K562 (cell line): ENCODE data around the gene TSGA10IP. TPM values are rescaled to one million over a fixed set of nuclear protein-coding genes. Genes with fewer than 3 reads are reported as not detected.
A peak's percentile ranks its signal among the peaks of the same experiment; 100 is the strongest.

Experiments used
- CTBP1 ChIP-seq: fragments of 450-650 bp; IDR thresholded peaks from 2 replicates; pipeline ENCODE4 v1.6.1; 2016; ENCODE audit warnings: borderline replicate concordance
- ETV1 ChIP-seq: fragments of 450-650 bp; conservative IDR thresholded peaks from 2 replicates; pipeline ENCODE4 v1.6.1; 2016; ENCODE audit warnings: missing genetic modification characterization, control low read depth, low read depth, missing compliant biosample characterization
- GABPB1 ChIP-seq: sonication (generic); formaldehyde crosslinking; IDR thresholded peaks from 2 replicates; pipeline ENCODE4 v1.8.0; 2022; ENCODE audit warnings: mild to moderate bottlenecking, missing genetic modification reagents
- L3MBTL2 ChIP-seq: fragments of 450-650 bp; IDR thresholded peaks from 2 replicates; pipeline ENCODE4 v1.6.1; 2016; ENCODE audit warnings: mild to moderate bottlenecking, moderate library complexity
- MAX ChIP-seq: sonication (generic); formaldehyde crosslinking; IDR thresholded peaks from 2 replicates; pipeline ENCODE4 v1.9.0; 2022; ENCODE audit warnings: mild to moderate bottlenecking, missing genetic modification reagents
- MTA3 ChIP-seq: fragments of 450-650 bp; formaldehyde crosslinking; IDR thresholded peaks from 2 replicates; pipeline ENCODE4 v1.6.1; 2017; ENCODE audit warnings: mild to moderate bottlenecking, borderline replicate concordance
- PPARD ChIP-seq: fragments of 250-450 bp; sonication (Bioruptor Pico); IDR thresholded peaks from 2 replicates; pipeline ENCODE4 v1.8.0; 2022; ENCODE audit warnings: inconsistent platforms, mild to moderate bottlenecking, moderate library complexity
- ZBTB11 ChIP-seq, 3 experiments: fragments of 200-800 bp in 1 of 3; fragments of 250-450 bp in 1 of 3; fragments of 450-650 bp in 1 of 3; sonication (Bioruptor Pico) in 1 of 3; sonication (Bioruptor generic) in 1 of 3; formaldehyde crosslinking in 1 of 3; IDR thresholded peaks; 2 replicates each; pipeline versions ENCODE4 v1.6.1 to v1.8.0; 2016 to 2022; ENCODE audit warnings: mild to moderate bottlenecking in 2 of 3, missing genetic modification characterization in 2 of 3, missing compliant biosample characterization in 1 of 3, moderate library complexity in 1 of 3
- ZNF431 ChIP-seq: sonication (generic); formaldehyde crosslinking; IDR thresholded peaks from 2 replicates; pipeline ENCODE4 v1.8.0; 2022; ENCODE audit warnings: mild to moderate bottlenecking, missing genetic modification reagents
- ZNF609 ChIP-seq: sonication (generic); formaldehyde crosslinking; IDR thresholded peaks from 2 replicates; pipeline ENCODE4 v1.8.1; 2023; ENCODE audit warnings: missing genetic modification reagents, mild to moderate bottlenecking, borderline replicate concordance
- polyA plus RNA-seq, 8 experiments: library from polyadenylated mRNA; depleted of rRNA in 4 of 8; stranded (reverse) in 5 of 8; unstranded in 3 of 8; fragments of >200 nt; fragmentation: Nextera tagmentation in 2 of 8; fragmentation: Illumina TruSeq in 1 of 8; extraction: Ambion mirVana in 2 of 8; extraction: Trizol in 1 of 8; gene quantifications; 2 replicates each; pipeline versions ENCODE4 v1.2.1 to v1.2.3, GENCODE V29; 2011 to 2014; ENCODE audit warnings: inconsistent platforms in 1 of 8, missing spikeins in 1 of 8
- total RNA-seq, 7 experiments: library from RNA; depleted of rRNA in 6 of 7; stranded (reverse); fragments of >200 nt in 6 of 7; fragmentation: Illumina TruSeq in 2 of 7; extraction: Trizol in 2 of 7; gene quantifications; 2 replicates each; pipeline versions ENCODE4 v1.2.1 to v1.2.3, GENCODE V29; 2011 to 2021; ENCODE audit warnings: low replicate concordance in 1 of 7

TSGA10IP gene
- total and polyA plus RNA-seq, 9 of the 15 experiments (the other 6 are each of a cell fraction or from before 2014, with no cell fraction given): not detected

- TF ChIP-seq ZNF431 (0 out of 2 replicates have a peak, but pooled peaks have one; percentile 52), ETV1 (tag) (peak; percentile 84), ZBTB11 (CRISPR knock-in tag; IDR thresholded peaks at IDR 0.05) (peak in 1 of 3 experiments; percentile 46; a peak in 2 of 6 replicates), GABPB1 (CRISPR knock-in tag) (0 out of 2 replicates have a peak, but pooled peaks have one; percentile 57), ZNF609 (CRISPR knock-in tag) (no peak), MTA3 (0 out of 2 replicates have a peak, but pooled peaks have one; percentile 21), CTBP1 (peak; percentile 65; the same call in 1 of the 2 replicates), L3MBTL2 (peak; percentile 82; the same call in 1 of the 2 replicates), PPARD (no peak), MAX (CRISPR knock-in tag) (peak; percentile 13; the same call in 1 of the 2 replicates)
Observed at GRCh38 chr11:65911682-65912568, 33.4 kb upstream of the TSGA10IP start (continued).
